GM13977 (cell line): ENCODE measurements around the gene GNB5.

Source experiments
- DNase-seq: peaks from one replicate; pipeline ENCODE4 v3.0.0; 2012; ENCODE audit warnings: low spot score
- CTCF ChIP-seq: IDR thresholded peaks from 2 replicates; pipeline ENCODE4 v1.5.1; 2012; ENCODE audit warnings: mild to moderate bottlenecking, control low read depth; ENCODE audit not compliant: insufficient read depth; ENCODE audit errors: extremely low read depth, missing control alignments
- in situ Hi-C: fragments of 300-500 bp; cut with MboI; formaldehyde crosslinking; loops from one replicate; pipeline ENCODE4 v1.12.0; 2022; ENCODE audit warnings: low sequenced_read_pairs, low pct_unique_long_range_greater_than_20kb, mixed read lengths, inconsistent platforms; ENCODE audit not compliant: unreplicated experiment

GNB5 gene

GRCh38 chr15:52133510-52134220 is 57.5 kb downstream of the GNB5 start:
- TF ChIP-seq CTCF: no peak
- in situ Hi-C loops: loop anchor here (10.0 kb wide), 1 partner anchor 149 kb away; no protein-coding TSS in a partner anchor
- DNase-seq: no peak

- no peak for TF ChIP-seq CTCF
- in situ Hi-C loops: loop anchor here (10.0 kb wide), 1 partner anchor 147 kb away; no protein-coding TSS in a partner anchor
- DNase-seq: no peak
Observed at GRCh38 chr15:52132066-52132465, 59.1 kb downstream of the GNB5 start.

GRCh38 chr15:52128568-52128967 is 62.6 kb downstream of the GNB5 start:
- DNase-seq: no peak
- in situ Hi-C loops: no loop called here
- no peak for TF ChIP-seq CTCF

- no peak for TF ChIP-seq CTCF
- in situ Hi-C loops: no loop called here
- DNase-seq: no peak
Observed at GRCh38 chr15:52124270-52124880, 66.8 kb downstream of the GNB5 start.

GRCh38 chr15:52121896-52122295 is 69.3 kb downstream of the GNB5 start:
- DNase-seq: no peak
- no peak for TF ChIP-seq CTCF
- in situ Hi-C loops: no loop called here

- no peak for DNase-seq
- in situ Hi-C loops: no loop called here
- TF ChIP-seq CTCF: no peak
Observed at GRCh38 chr15:52121006-52121405, 70.2 kb downstream of the GNB5 start.
